IMR-90 (cell line): ENCODE measurements around the gene SLC25A30. TPM values are rescaled to one million over a fixed set of nuclear protein-coding genes. Genes with fewer than 3 reads are reported as not detected.

Source experiments
- ATAC-seq: fragments of 200-7000 bp; cut with Tn5 transposase; 2 replicates; pipeline ENCODE4 v1.9.1; 2020; ENCODE audit warnings: low read depth, mild to moderate bottlenecking, moderate library complexity
- BruUV-seq: library from RNA; stranded (reverse); fragments of 400-500 nt; replicated peaks from 2 replicates; lab custom pipeline; 2021; lab: Mats Ljungman, UMichigan
- CTCF ChIA-PET: fragments of 300-600 bp; formaldehyde crosslinking; extraction: SDS; loops from one replicate; lab custom pipeline; 2021; ENCODE audit warnings: antibody characterized with exemption; lab: Yijun Ruan, JAX
- POLR2A ChIA-PET: fragments of 300-600 bp; sonication (Branson Sonifier 250); formaldehyde crosslinking; loops from one replicate; lab custom pipeline; 2022; ENCODE audit warnings: antibody characterized with exemption; ENCODE audit not compliant: unreplicated experiment; lab: Charles Lee
- DNase-seq: peaks from one replicate; pipeline ENCODE4 v3.0.0; 2013
- H2AFZ ChIP-seq: replicated peaks from 2 replicates; pipeline ENCODE3; 2013; ENCODE audit warnings: low read length, mild to moderate bottlenecking; ENCODE audit not compliant: poor library complexity
- H2AK5ac ChIP-seq: 2 replicates; pipeline ENCODE4 v1.6.1; 2013; ENCODE audit warnings: low read depth, low read length, inconsistent platforms
- H2AK9ac ChIP-seq: replicated peaks from 2 replicates; pipeline ENCODE3; 2013; ENCODE audit warnings: mild to moderate bottlenecking, low read depth, low read length, moderate library complexity; ENCODE audit not compliant: poor library complexity
- H2BK120ac ChIP-seq: 2 replicates; pipeline ENCODE4 v1.6.1; 2013; ENCODE audit warnings: low read depth, low read length, inconsistent platforms
- H2BK15ac ChIP-seq: 3 replicates; pipeline ENCODE4 v1.6.1; 2013; ENCODE audit warnings: low read depth, low read length, inconsistent platforms
- H2BK20ac ChIP-seq: 2 replicates; pipeline ENCODE4 v1.6.1; 2013; ENCODE audit warnings: low read depth, mild to moderate bottlenecking, inconsistent platforms, low read length, moderate library complexity
- H2BK5ac ChIP-seq: 2 replicates; pipeline ENCODE4 v1.6.1; 2013; ENCODE audit warnings: mild to moderate bottlenecking, low read depth, low read length, inconsistent platforms; ENCODE audit not compliant: poor library complexity, severe bottlenecking
- H3K14ac ChIP-seq: replicated peaks from 2 replicates; pipeline ENCODE4 v1.6.1; 2013; ENCODE audit warnings: low read depth, low read length, inconsistent platforms
- H3K18ac ChIP-seq: 2 replicates; pipeline ENCODE4 v1.6.1; 2013; ENCODE audit warnings: low read depth, low read length, control low read depth
- H3K23ac ChIP-seq: 2 replicates; pipeline ENCODE4 v1.6.1; 2013; ENCODE audit warnings: low read depth, low read length, inconsistent platforms
- H3K27ac ChIP-seq: 2 replicates; pipeline ENCODE4 v1.5.1; 2013; ENCODE audit warnings: mild to moderate bottlenecking, control low read depth, low read length; ENCODE audit not compliant: insufficient read depth
- H3K27me3 ChIP-seq: 2 replicates; pipeline ENCODE4 v1.6.1; 2013; ENCODE audit warnings: low read length; ENCODE audit not compliant: control insufficient read depth, insufficient read depth
- H3K36me3 ChIP-seq: 2 replicates; pipeline ENCODE4 v1.6.1; 2013; ENCODE audit warnings: low read length, mixed read lengths; ENCODE audit not compliant: control insufficient read depth, insufficient read depth
- H3K4ac ChIP-seq: 2 replicates; pipeline ENCODE4 v1.6.1; 2013; ENCODE audit warnings: low read depth, low read length, inconsistent platforms
- H3K4me1 ChIP-seq: 2 replicates; pipeline ENCODE4 v1.6.1; 2013; ENCODE audit warnings: low read length, mixed read lengths; ENCODE audit not compliant: control insufficient read depth, insufficient read depth
- H3K4me2 ChIP-seq: 2 replicates; pipeline ENCODE4 v1.6.1; 2013; ENCODE audit warnings: low read depth, mild to moderate bottlenecking, control low read depth, low read length, moderate library complexity
- H3K4me3 ChIP-seq: 2 replicates; pipeline ENCODE4 v1.5.1; 2013; ENCODE audit warnings: low read depth, mild to moderate bottlenecking, control low read depth, low read length, moderate library complexity; ENCODE audit not compliant: insufficient read depth
- H3K56ac ChIP-seq: 2 replicates; pipeline ENCODE4 v1.6.1; 2013; ENCODE audit warnings: low read length, inconsistent platforms; ENCODE audit not compliant: insufficient read depth; ENCODE audit errors: extremely low read depth
- H3K79me1 ChIP-seq, 2 experiments: 2 replicates each; pipeline ENCODE4 v1.6.1; 2013; ENCODE audit warnings: low read length in 2 of 2, inconsistent platforms in 1 of 2, low read depth in 1 of 2
- H3K9ac ChIP-seq: 2 replicates; pipeline ENCODE4 v1.6.1; 2013; ENCODE audit warnings: low read depth, low read length, control low read depth
- H3K9me1 ChIP-seq: 2 replicates; pipeline ENCODE4 v1.6.1; 2013; ENCODE audit warnings: low read length, inconsistent platforms; ENCODE audit not compliant: insufficient read depth
- H3K9me3 ChIP-seq: 2 replicates; pipeline ENCODE4 v1.6.1; 2013; ENCODE audit warnings: low read length; ENCODE audit not compliant: control insufficient read depth, insufficient read depth
- H4K20me1 ChIP-seq: 2 replicates; pipeline ENCODE4 v1.6.1; 2013; ENCODE audit warnings: low read length, inconsistent platforms; ENCODE audit not compliant: insufficient read depth
- H4K5ac ChIP-seq: 2 replicates; pipeline ENCODE4 v1.6.1; 2013; ENCODE audit warnings: mild to moderate bottlenecking, low read depth, low read length, control low read depth
- H4K8ac ChIP-seq, 2 experiments: 2 replicates each; pipeline ENCODE4 v1.6.1; 2013; ENCODE audit warnings: low read depth in 2 of 2, low read length in 2 of 2, control low read depth in 1 of 2, inconsistent platforms in 1 of 2
- H4K91ac ChIP-seq: 2 replicates; pipeline ENCODE4 v1.6.1; 2013; ENCODE audit warnings: low read depth, low read length, inconsistent platforms; ENCODE audit not compliant: insufficient read depth
- BHLHE40 ChIP-seq: fragments of 150-350 bp; IDR thresholded peaks from 2 replicates; pipeline ENCODE4 v1.6.1; 2016; ENCODE audit warnings: mild to moderate bottlenecking, low read depth, low read length
- CEBPB ChIP-seq: IDR thresholded peaks from 2 replicates; pipeline ENCODE4 v1.6.1; 2012; ENCODE audit warnings: low read depth, low read length, improper control_type of control experiment
- CHD1 ChIP-seq: IDR thresholded peaks from 2 replicates; pipeline ENCODE4 v1.6.1; 2012; ENCODE audit warnings: low read depth, low read length, improper control_type of control experiment
- CTCF ChIP-seq: conservative IDR thresholded peaks from 2 replicates; pipeline ENCODE4 v1.5.1; 2012; ENCODE audit warnings: mild to moderate bottlenecking, low read depth, low read length, improper control_type of control experiment
- ELK1 ChIP-seq: fragments of 150-350 bp; IDR thresholded peaks from 2 replicates; pipeline ENCODE4 v1.6.1; 2016; ENCODE audit warnings: low read depth, mild to moderate bottlenecking, low read length, moderate library complexity, borderline replicate concordance
- FOS ChIP-seq: fragments of 150-350 bp; IDR thresholded peaks from 2 replicates; pipeline ENCODE4 v1.6.1; 2016; ENCODE audit warnings: low read depth, low read length
- MAFK ChIP-seq: IDR thresholded peaks from 2 replicates; pipeline ENCODE4 v1.6.1; 2012; ENCODE audit warnings: low read depth, low read length, improper control_type of control experiment
- MAZ ChIP-seq: IDR thresholded peaks from 2 replicates; pipeline ENCODE4 v1.6.1; 2012; ENCODE audit warnings: low read depth, mild to moderate bottlenecking, low read length, improper control_type of control experiment, moderate library complexity, borderline replicate concordance
- MXI1 ChIP-seq: IDR thresholded peaks from 2 replicates; pipeline ENCODE4 v1.6.1; 2012; ENCODE audit warnings: low read depth, mild to moderate bottlenecking, low read length, moderate library complexity, borderline replicate concordance
- NFE2L2 ChIP-seq: fragments of 150-350 bp; IDR thresholded peaks from 2 replicates; pipeline ENCODE4 v1.6.1; 2016; ENCODE audit warnings: low read depth, mild to moderate bottlenecking, low read length
- POLR2A ChIP-seq: IDR thresholded peaks from 2 replicates; pipeline ENCODE4 v1.6.1; 2012; ENCODE audit warnings: mild to moderate bottlenecking, low read depth, low read length
- RAD21 ChIP-seq: IDR thresholded peaks from 2 replicates; pipeline ENCODE4 v1.6.1; 2012; ENCODE audit warnings: low read length, improper control_type of control experiment
- RCOR1 ChIP-seq: IDR thresholded peaks from 2 replicates; pipeline ENCODE4 v1.6.1; 2012; ENCODE audit warnings: mild to moderate bottlenecking, low read length, improper control_type of control experiment; ENCODE audit not compliant: insufficient replicate concordance
- RFX5 ChIP-seq: IDR thresholded peaks from 2 replicates; pipeline ENCODE4 v1.8.0; 2012; ENCODE audit warnings: low read depth, mild to moderate bottlenecking, low read length, moderate library complexity
- SMC3 ChIP-seq: fragments of 150-350 bp; IDR thresholded peaks from 2 replicates; pipeline ENCODE4 v1.6.1; 2016; ENCODE audit warnings: low read depth, mild to moderate bottlenecking, antibody characterized with exemption, low read length, moderate library complexity
- USF2 ChIP-seq: fragments of 150-350 bp; IDR thresholded peaks from 2 replicates; pipeline ENCODE4 v1.6.1; 2017; ENCODE audit warnings: mild to moderate bottlenecking, antibody characterized with exemption, low read length, low read depth
- WGBS, 2 experiments: methylation state at CpG; one replicate each; pipeline versions ENCODE4 v1.1.5 to v1.1.7; 2013; ENCODE audit warnings: missing lambda C conversion rate in 2 of 2; ENCODE audit not compliant: insufficient read length in 1 of 2; ENCODE audit errors: extremely low coverage in 2 of 2; 5-methylcytosine and 5-hydroxymethylcytosine counted together
- dilution Hi-C: fragments of 300-500 bp; cut with HindIII; formaldehyde crosslinking; loops from one replicate; pipeline ENCODE4 v1.14.3; 2018; ENCODE audit warnings: low sequenced_read_pairs; ENCODE audit not compliant: unreplicated experiment
- in situ Hi-C: fragments of 300-500 bp; cut with MboI; formaldehyde crosslinking; loops from 3 replicates; pipeline ENCODE4 v1.14.3; 2019; ENCODE audit warnings: low sequenced_read_pairs, inconsistent platforms, mixed read lengths
- intact Hi-C: fragments of 100-400 bp; cut with micrococcal nuclease; formaldehyde crosslinking; loops from 2 replicates; pipeline ENCODE4 v1.10.0; 2022
- polyA plus RNA-seq, 3 experiments: library from polyadenylated mRNA; depleted of rRNA; stranded (reverse); fragments of >200 nt; gene quantifications; 2 replicates each; pipeline ENCODE4 v1.2.3, GENCODE V29; 2012; ENCODE audit warnings: low replicate concordance in 1 of 3
- total RNA-seq: library from RNA; depleted of rRNA; stranded (reverse); fragments of >200 nt; gene quantifications from 2 replicates; pipeline ENCODE4 v1.2.3, GENCODE V29; 2012

SLC25A30 gene
- total and polyA plus RNA-seq, 2 of the 4 experiments (the other 2 are of a cell fraction) = 9.9 to 19.4 TPM

- Histone ChIP-seq H2BK120ac (no peak overlapping the region), H4K8ac (no peak overlapping the region), H3K9me3 (no peaks in the 10 kb centered on the region), H4K20me1 (no peaks in the 10 kb centered on the region), H2BK15ac (no peak overlapping the region), H3K18ac (no peak overlapping the region), H3K36me3 (peaks cover 6% of the 10 kb centered on the region; the same call in 1 of the 2 replicates), H4K91ac (no peak overlapping the region), H2AK9ac (no peak overlapping the region), H4K5ac (no peak overlapping the region), H3K56ac (no peak overlapping the region), H2BK5ac (no peak overlapping the region), H3K27me3 (no peaks in the 10 kb centered on the region), H3K4me1 (peaks cover 12% of the 10 kb centered on the region), H2AK5ac (no peak overlapping the region), H3K79me1 (peaks cover 2 to 16% of the 10 kb centered on the region in 2 experiments; a peak in 1 of 4 replicates), H3K27ac (no peak overlapping the region), H3K14ac (no peak overlapping the region), H3K4me2 (no peak overlapping the region), H2BK20ac (no peak overlapping the region), H3K4me3 (no peak overlapping the region), H3K9ac (no peak overlapping the region), H3K4ac (no peak overlapping the region), H3K9me1 (peaks cover 6% of the 10 kb centered on the region; the same call in 1 of the 2 replicates), H2AFZ (no peak overlapping the region), H3K23ac (no peak overlapping the region)
- intact Hi-C loops (loop anchor here (5.0 kb wide), 3 partner anchors 39 to 249 kb away; no protein-coding TSS in a partner anchor), in situ Hi-C loops (loop anchor here (25.0 kb wide), 1 partner anchor 614 kb away; no protein-coding TSS in a partner anchor), dilution Hi-C loops (no loop called here)
- no peak for DNase-seq
- peak; percentile 9; the same call in 1 of the 2 replicates for ATAC-seq
- no TSS peak for BruUV-seq
- CTCF ChIA-PET = no interaction called here
- WGBS, 2 experiments = 100% methylated on average over 3 of the region's 5 CpGs; no CpG with 5 or more reads in 1 of the 2 experiments
- TF ChIP-seq MAZ (no peak), SMC3 (no peak), MXI1 (no peak), CHD1 (no peak), RAD21 (no peak), CEBPB (no peak), ELK1 (no peak), BHLHE40 (no peak), POLR2A (no peak), FOS (no peak), MAFK (no peak), RFX5 (no peak), NFE2L2 (no peak), USF2 (no peak), CTCF (no peak), RCOR1 (no peak)
- POLR2A ChIA-PET = no interaction called here
Observed at GRCh38 chr13:45373162-45373547, 45.0 kb downstream of the SLC25A30 start.
